Head of caudate nucleus (tissue), 42 donors: ENCODE results near the gene CTNNAL1.
"Not testable (repeated sequence)": the region's sequence is repeated elsewhere in the genome, so short reads cannot be mapped to it uniquely, and the experiment has no call there.

Source experiments
- DNase-seq, 42 donors: peaks; one replicate each; pipeline versions ENCODE4 v3.0.0 to v3.0.0-alpha.2; 2020 to 2021; ENCODE audit warnings: mixed read lengths in 7 of 42
- intact Hi-C: fragments of 100-400 bp; cut with DNase I; formaldehyde crosslinking; loops from one replicate; pipeline ENCODE4 v1.15.0; 2022

CTNNAL1 gene

GRCh38 chr9:108903420-108904103 lies 109.7 kb downstream of the CTNNAL1 start:
- intact Hi-C loops, result no loop called here
- DNase-seq, result no peak

- intact Hi-C loops, result no loop called here
- no peak for DNase-seq
Observed at GRCh38 chr9:108900176-108900575, 113.1 kb downstream of the CTNNAL1 start.

DNA sequence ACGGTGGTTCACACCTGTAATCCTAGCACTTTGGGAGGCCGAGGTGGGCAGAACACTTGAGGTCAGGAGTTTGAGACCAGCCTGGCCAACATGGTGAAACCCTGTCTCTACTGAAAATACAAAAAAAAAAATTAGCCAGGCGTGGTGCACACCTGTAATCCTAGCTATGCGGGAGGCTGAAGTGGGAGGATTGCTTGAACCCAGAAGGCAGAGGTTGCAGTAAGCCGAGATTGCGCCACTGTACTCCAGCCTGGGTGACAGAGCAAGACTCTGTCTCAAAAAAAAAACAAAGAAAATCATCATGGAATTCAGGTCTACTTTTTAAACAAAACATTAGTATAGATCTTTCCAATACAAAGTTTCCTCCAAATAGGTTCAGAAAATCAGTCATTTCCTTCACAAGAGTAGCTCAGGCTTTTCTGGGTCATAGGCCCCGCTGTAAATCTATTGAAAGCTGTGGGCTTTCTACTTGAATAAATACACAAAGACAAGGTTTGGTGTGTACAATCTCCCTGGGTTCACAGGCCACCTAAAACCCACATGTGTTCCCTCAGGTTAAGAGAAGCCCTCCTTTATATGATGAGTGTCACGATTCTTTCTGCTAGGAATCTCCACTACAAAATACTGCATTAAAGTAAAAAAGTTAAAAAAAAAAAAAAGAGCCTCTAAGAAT lies 114.1 kb downstream of the CTNNAL1 start:
- intact Hi-C loops, DNase-seq: not testable (repeated sequence)

DNA sequence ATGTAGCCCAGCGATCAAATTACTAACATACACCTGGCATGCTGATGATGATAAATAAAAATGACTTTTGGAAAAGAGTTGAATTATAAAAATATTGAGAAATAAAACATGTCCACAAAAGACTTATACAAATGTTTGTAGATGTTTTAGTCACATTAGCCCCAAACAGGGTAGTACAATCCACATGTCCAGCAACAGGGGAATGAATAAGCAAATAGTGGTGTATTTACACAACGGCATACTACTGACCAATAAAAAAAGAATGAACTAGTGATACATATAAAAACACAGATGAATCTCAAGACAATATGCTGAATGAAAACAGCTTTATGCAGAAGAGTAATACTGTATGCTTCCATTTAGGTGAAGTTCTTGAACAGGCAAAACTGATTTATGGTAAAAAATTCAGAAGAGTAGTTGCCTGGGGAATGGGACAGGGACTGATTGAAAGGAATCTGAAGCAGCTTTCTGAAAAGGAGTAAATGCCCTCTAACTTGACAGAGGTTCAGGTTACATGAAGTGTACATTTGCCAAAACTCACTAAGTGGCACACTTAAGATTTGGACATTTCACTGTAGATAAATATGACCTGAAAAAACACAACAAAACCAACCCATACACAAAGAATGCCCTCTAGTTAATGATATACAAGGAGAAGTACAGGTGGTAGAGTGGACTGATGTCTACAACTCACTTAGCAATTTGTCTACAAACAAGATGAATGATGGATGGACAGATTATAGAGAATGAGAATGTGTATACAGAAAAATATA lies 115.8 kb downstream of the CTNNAL1 start:
- intact Hi-C loops, result no loop called here
- no peak for DNase-seq

GRCh38 chr9:108894225-108894997 lies 118.9 kb downstream of the CTNNAL1 start:
- intact Hi-C loops, result no loop called here
- no peak for DNase-seq
